ENCODE measurements around the gene LINC00237.

Gene LINC00237

GRCh38 chr20:21125072-21125848, 19.1 kb upstream of the LINC00237 start:
- H2AFZ ChIP-seq (ENCODE audit: insufficient read depth, low read length, poor library complexity) = peak overlapping the region; percentile 32
- no peak overlapping the region for H3K27ac ChIP-seq (ENCODE audit: low read depth, low read length)
- H3K79me2 ChIP-seq (ENCODE audit: control insufficient read depth, insufficient read depth, low read length, poor library complexity) = peaks cover 3% of the 10 kb centered on the region
- peak overlapping the region; percentile 76 for H3K4me2 ChIP-seq (ENCODE audit: low read length)
- H3K4ac ChIP-seq (ENCODE audit: low read depth, low read length) = no peak overlapping the region
- no CpG with 5 or more reads among the region's 25 CpGs for WGBS (ENCODE audit: extremely low coverage, insufficient coverage, insufficient read length)
- no peak overlapping the region for H3K14ac ChIP-seq (ENCODE audit: low read length)
- H3K4me1 ChIP-seq (ENCODE audit: control insufficient read depth in 1 of 2, insufficient read depth in 2 of 2, low read length in 2 of 2) = no peaks in the 10 kb centered on the region
- H3K9ac ChIP-seq (ENCODE audit: low read length) = peak overlapping the region; percentile 6
- H4K12ac ChIP-seq (ENCODE audit: low read depth, low read length) = no peak overlapping the region
- no peak overlapping the region for H2AK5ac ChIP-seq (ENCODE audit: low read length)
- peak; percentile 49 to 53 for DNase-seq
- H3K36me3 ChIP-seq (ENCODE audit: control insufficient read depth in 1 of 2, insufficient read depth in 2 of 2, low read length in 2 of 2) = no peaks in the 10 kb centered on the region
- no peak overlapping the region for H4K8ac ChIP-seq (ENCODE audit: low read depth, low read length)
- H3K4me3 ChIP-seq (ENCODE audit: low read depth, low read length) = peak overlapping the region; percentile 21
- H3K27me3 ChIP-seq (ENCODE audit: insufficient read depth, low read length) = no peaks in the 10 kb centered on the region
- no peak overlapping the region for H2BK12ac ChIP-seq (ENCODE audit: low read length)
- no peak overlapping the region for H2BK120ac ChIP-seq (ENCODE audit: insufficient read depth, low read length, poor library complexity)
- no peak overlapping the region for H3K23ac ChIP-seq (ENCODE audit: low read length)
- H3K79me1 ChIP-seq (ENCODE audit: low read length) = peaks cover 3% of the 10 kb centered on the region
- H4K91ac ChIP-seq (ENCODE audit: low read depth, low read length) = no peak overlapping the region
- no peak overlapping the region for H2BK5ac ChIP-seq (ENCODE audit: low read depth, low read length, poor library complexity)
- H3K9me3 ChIP-seq (ENCODE audit: insufficient read depth, low read depth, low read length) = no peaks in the 10 kb centered on the region
- H3K18ac ChIP-seq (ENCODE audit: low read length) = no peak overlapping the region

- no peaks in the 10 kb centered on the region for H3K27me3 ChIP-seq (ENCODE audit: insufficient read depth, low read length)
- H2BK120ac ChIP-seq (ENCODE audit: insufficient read depth, low read length, poor library complexity) = no peak overlapping the region
- H4K8ac ChIP-seq (ENCODE audit: low read depth, low read length) = no peak overlapping the region
- H3K4me1 ChIP-seq (ENCODE audit: control insufficient read depth in 1 of 2, insufficient read depth in 2 of 2, low read length in 2 of 2) = no peaks in the 10 kb centered on the region
- no peak for DNase-seq
- no peak overlapping the region for H2BK12ac ChIP-seq (ENCODE audit: low read length)
- H3K4me3 ChIP-seq (ENCODE audit: low read depth, low read length) = no peak overlapping the region
- no CpG with 5 or more reads among the region's 3 CpGs for WGBS (ENCODE audit: extremely low coverage, insufficient coverage, insufficient read length)
- no peaks in the 10 kb centered on the region for H3K9me3 ChIP-seq (ENCODE audit: insufficient read depth, low read depth, low read length)
- H3K23ac ChIP-seq (ENCODE audit: low read length) = no peak overlapping the region
- no peaks in the 10 kb centered on the region for H3K36me3 ChIP-seq (ENCODE audit: control insufficient read depth in 1 of 2, insufficient read depth in 2 of 2, low read length in 2 of 2)
- no peak overlapping the region for H3K14ac ChIP-seq (ENCODE audit: low read length)
- H4K12ac ChIP-seq (ENCODE audit: low read depth, low read length) = no peak overlapping the region
- H3K4ac ChIP-seq (ENCODE audit: low read depth, low read length) = no peak overlapping the region
- no peak overlapping the region for H3K9ac ChIP-seq (ENCODE audit: low read length)
- no peak overlapping the region for H4K91ac ChIP-seq (ENCODE audit: low read depth, low read length)
- peaks cover 3% of the 10 kb centered on the region for H3K79me2 ChIP-seq (ENCODE audit: control insufficient read depth, insufficient read depth, low read length, poor library complexity)
- H2AFZ ChIP-seq (ENCODE audit: insufficient read depth, low read length, poor library complexity) = no peak overlapping the region
- H3K79me1 ChIP-seq (ENCODE audit: low read length) = peaks cover 3% of the 10 kb centered on the region
- no peak overlapping the region for H2BK5ac ChIP-seq (ENCODE audit: low read depth, low read length, poor library complexity)
- H3K18ac ChIP-seq (ENCODE audit: low read length) = no peak overlapping the region
- H2AK5ac ChIP-seq (ENCODE audit: low read length) = no peak overlapping the region
- H3K4me2 ChIP-seq (ENCODE audit: low read length) = no peak overlapping the region
- H3K27ac ChIP-seq (ENCODE audit: low read depth, low read length) = no peak overlapping the region
Observed at GRCh38 chr20:21124190-21124589, 18.0 kb upstream of the LINC00237 start.

DNA sequence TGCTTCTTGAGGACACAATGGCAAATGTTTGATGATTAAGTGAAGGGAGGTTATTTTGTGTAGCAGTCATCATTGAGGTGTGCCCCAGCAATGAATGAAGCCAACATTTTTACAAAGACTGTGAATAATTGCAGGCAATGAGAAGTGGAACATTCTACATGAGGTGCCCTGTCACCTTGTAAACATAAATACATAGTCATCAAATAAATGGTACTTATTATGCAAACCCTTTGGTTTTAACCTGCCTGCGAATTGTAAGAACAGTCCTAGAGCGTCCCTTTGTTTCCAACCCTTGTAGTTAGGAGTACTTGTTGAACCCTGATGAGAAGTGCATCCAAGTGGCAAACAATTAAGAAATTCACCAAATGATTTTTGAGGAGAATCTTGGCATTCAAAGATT, 12.6 kb upstream of the LINC00237 start:
- H3K4ac ChIP-seq (ENCODE audit: low read depth, low read length) = no peak overlapping the region
- no peak for DNase-seq

GRCh38 chr20:21118138-21118537, 12.0 kb upstream of the LINC00237 start:
- H4K8ac ChIP-seq (ENCODE audit: low read depth, low read length) = no peak overlapping the region
- H3K36me3 ChIP-seq (ENCODE audit: control insufficient read depth in 1 of 2, insufficient read depth in 2 of 2, low read length in 2 of 2) = no peaks in the 10 kb centered on the region
- no peak overlapping the region for H3K18ac ChIP-seq (ENCODE audit: low read length)
- no CpG with 5 or more reads among the region's 4 CpGs for WGBS (ENCODE audit: extremely low coverage, insufficient coverage, insufficient read length)
- H3K4ac ChIP-seq (ENCODE audit: low read depth, low read length) = no peak overlapping the region
- no peak overlapping the region for H3K4me2 ChIP-seq (ENCODE audit: low read length)
- no peak overlapping the region for H3K23ac ChIP-seq (ENCODE audit: low read length)
- H3K14ac ChIP-seq (ENCODE audit: low read length) = no peak overlapping the region
- H2AK5ac ChIP-seq (ENCODE audit: low read length) = no peak overlapping the region
- H3K79me1 ChIP-seq (ENCODE audit: low read length) = no peaks in the 10 kb centered on the region
- H2BK12ac ChIP-seq (ENCODE audit: low read length) = no peak overlapping the region
- H3K27ac ChIP-seq (ENCODE audit: low read depth, low read length) = no peak overlapping the region
- no peak overlapping the region for H4K91ac ChIP-seq (ENCODE audit: low read depth, low read length)
- no peak for DNase-seq
- no peaks in the 10 kb centered on the region for H3K9me3 ChIP-seq (ENCODE audit: insufficient read depth, low read depth, low read length)
- H2AFZ ChIP-seq (ENCODE audit: insufficient read depth, low read length, poor library complexity) = no peak overlapping the region
- no peak overlapping the region for H2BK5ac ChIP-seq (ENCODE audit: low read depth, low read length, poor library complexity)
- no peak overlapping the region for H3K4me3 ChIP-seq (ENCODE audit: low read depth, low read length)
- H4K12ac ChIP-seq (ENCODE audit: low read depth, low read length) = no peak overlapping the region
- no peaks in the 10 kb centered on the region for H3K4me1 ChIP-seq (ENCODE audit: control insufficient read depth in 1 of 2, insufficient read depth in 2 of 2, low read length in 2 of 2)
- no peak overlapping the region for H2BK120ac ChIP-seq (ENCODE audit: insufficient read depth, low read length, poor library complexity)
- no peaks in the 10 kb centered on the region for H3K27me3 ChIP-seq (ENCODE audit: insufficient read depth, low read length)
- H3K79me2 ChIP-seq (ENCODE audit: control insufficient read depth, insufficient read depth, low read length, poor library complexity) = no peaks in the 10 kb centered on the region
- H3K9ac ChIP-seq (ENCODE audit: low read length) = no peak overlapping the region

More for the DNA sequence above, 12.6 kb upstream of the LINC00237 start:
- H3K4me3 ChIP-seq (ENCODE audit: low read depth, low read length) = no peak overlapping the region
- H3K23ac ChIP-seq (ENCODE audit: low read length) = no peak overlapping the region
- H3K4me2 ChIP-seq (ENCODE audit: low read length) = no peak overlapping the region
- H3K27me3 ChIP-seq (ENCODE audit: insufficient read depth, low read length) = no peaks in the 10 kb centered on the region
- no peak overlapping the region for H4K8ac ChIP-seq (ENCODE audit: low read depth, low read length)
- H2BK12ac ChIP-seq (ENCODE audit: low read length) = no peak overlapping the region
- H3K36me3 ChIP-seq (ENCODE audit: control insufficient read depth in 1 of 2, insufficient read depth in 2 of 2, low read length in 2 of 2) = no peaks in the 10 kb centered on the region
- no peak overlapping the region for H2AK5ac ChIP-seq (ENCODE audit: low read length)
- no peak overlapping the region for H3K9ac ChIP-seq (ENCODE audit: low read length)
- H3K79me1 ChIP-seq (ENCODE audit: low read length) = no peaks in the 10 kb centered on the region
- no CpG with 5 or more reads among the region's 2 CpGs for WGBS (ENCODE audit: extremely low coverage, insufficient coverage, insufficient read length)
- H3K79me2 ChIP-seq (ENCODE audit: control insufficient read depth, insufficient read depth, low read length, poor library complexity) = no peaks in the 10 kb centered on the region
- no peak overlapping the region for H2AFZ ChIP-seq (ENCODE audit: insufficient read depth, low read length, poor library complexity)
- H4K91ac ChIP-seq (ENCODE audit: low read depth, low read length) = no peak overlapping the region
- no peak overlapping the region for H4K12ac ChIP-seq (ENCODE audit: low read depth, low read length)
- H3K9me3 ChIP-seq (ENCODE audit: insufficient read depth, low read depth, low read length) = no peaks in the 10 kb centered on the region
- H3K27ac ChIP-seq (ENCODE audit: low read depth, low read length) = no peak overlapping the region
- H2BK120ac ChIP-seq (ENCODE audit: insufficient read depth, low read length, poor library complexity) = no peak overlapping the region
- H3K14ac ChIP-seq (ENCODE audit: low read length) = no peak overlapping the region
- H3K18ac ChIP-seq (ENCODE audit: low read length) = no peak overlapping the region
- H2BK5ac ChIP-seq (ENCODE audit: low read depth, low read length, poor library complexity) = no peak overlapping the region
- H3K4me1 ChIP-seq (ENCODE audit: control insufficient read depth in 1 of 2, insufficient read depth in 2 of 2, low read length in 2 of 2) = no peaks in the 10 kb centered on the region

All from trophoblast cell (in vitro differentiated cells and primary cell).